Lung microvascular endothelial cell (primary cell): Measurements from ENCODE around the gene JPH3. TPM values are rescaled to one million over a fixed set of nuclear protein-coding genes. Genes with fewer than 3 reads are reported as not detected.
"Not testable (repeated sequence)": the region's sequence is repeated elsewhere in the genome, so short reads cannot be mapped to it uniquely, and the experiment has no call there.

Source experiments
- DNase-seq, 2 donors: peaks; one replicate each; pipeline versions ENCODE4 v3.0.0 to v3.0.0-alpha.2; 2010; ENCODE audit warnings: low read depth in 2 of 2
- total RNA-seq: library from RNA; depleted of rRNA; stranded (reverse); fragments of >200 nt; gene quantifications from 2 replicates; pipeline ENCODE4 v1.2.1, GENCODE V29; 2014

Gene JPH3
- total RNA-seq, 1 donor from 2014 or later: 0.20 TPM

DNA sequence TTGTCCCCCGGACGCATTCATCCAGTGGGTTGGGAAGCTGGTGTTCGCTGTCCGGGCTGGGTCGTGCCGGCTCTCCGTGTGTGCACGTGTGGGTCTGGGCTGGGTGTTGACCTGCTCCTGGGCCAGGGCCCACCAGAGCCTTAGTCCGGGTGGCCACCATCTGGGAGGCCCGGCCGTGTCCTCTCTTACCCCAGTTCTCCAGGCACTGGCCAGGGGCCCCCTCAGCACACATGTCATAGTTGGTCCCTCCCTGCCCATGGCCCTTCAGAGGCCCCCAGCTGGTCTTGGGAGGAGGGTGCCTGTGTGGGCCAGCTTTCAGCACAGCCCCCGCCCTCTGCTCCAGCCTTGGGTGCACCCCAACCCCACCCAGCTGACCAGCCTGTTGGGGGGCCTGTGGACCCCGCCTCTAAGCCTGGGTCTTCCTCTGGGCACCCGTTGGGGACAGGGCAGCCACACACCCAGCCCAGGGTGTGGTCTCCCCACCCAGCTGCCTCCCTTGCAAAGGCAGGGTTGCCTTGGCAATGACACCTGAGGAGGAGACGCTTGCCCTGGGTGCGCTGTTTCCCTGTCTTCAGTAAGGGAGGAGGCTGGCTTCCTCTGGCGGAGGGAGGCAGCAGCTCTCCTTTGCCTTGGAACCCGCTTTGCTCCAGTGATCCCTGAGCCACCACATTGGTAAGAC lies 77.4 kb downstream of the JPH3 start:
- no peak for DNase-seq

DNA sequence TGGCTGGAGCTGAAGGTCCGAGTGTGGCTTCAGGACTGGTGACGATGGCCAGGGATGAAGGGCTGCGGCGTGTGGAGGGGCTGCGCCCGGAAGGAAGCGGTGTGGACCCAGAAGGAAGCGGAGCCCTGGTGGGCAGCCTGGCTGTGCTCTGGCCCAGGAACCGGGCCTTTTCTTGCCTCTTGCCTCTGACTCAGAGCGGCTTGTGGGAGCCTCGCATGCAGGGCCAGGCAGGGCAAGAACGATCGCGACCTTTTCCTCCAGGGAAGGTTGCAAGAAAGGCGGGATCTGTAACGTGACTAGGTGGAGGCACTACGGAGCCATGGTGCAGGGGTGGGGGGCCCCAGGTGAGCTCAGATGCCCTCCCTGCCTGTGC lies 78.0 kb downstream of the JPH3 start:
- no peak for DNase-seq

DNA sequence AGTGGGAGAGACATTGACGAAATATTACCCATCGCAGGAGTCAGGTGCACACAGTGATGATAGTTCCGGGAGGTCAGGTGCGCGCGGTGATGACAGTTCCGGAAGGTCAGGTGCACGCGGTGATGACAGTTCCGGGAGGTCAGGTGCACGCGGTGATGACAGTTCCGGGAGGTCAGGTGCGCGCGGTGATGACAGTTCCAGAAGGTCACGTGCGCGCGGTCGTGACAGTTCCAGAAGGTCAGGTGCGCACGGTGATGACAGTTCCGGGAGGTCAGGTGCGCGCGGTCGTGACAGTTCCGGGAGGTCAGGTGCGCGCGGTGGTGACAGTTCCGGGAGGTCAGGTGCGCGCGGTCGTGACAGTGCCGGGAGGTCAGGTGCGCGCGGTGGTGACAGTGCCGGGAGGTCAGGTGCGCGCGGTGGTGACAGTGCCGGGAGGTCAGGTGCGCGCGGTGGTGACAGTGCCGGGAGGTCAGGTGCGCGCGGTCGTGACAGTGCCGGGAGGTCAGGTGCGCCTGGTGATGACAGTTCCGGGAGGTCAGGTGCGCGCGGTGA lies 78.8 kb downstream of the JPH3 start:
- not testable (repeated sequence) for DNase-seq

DNA sequence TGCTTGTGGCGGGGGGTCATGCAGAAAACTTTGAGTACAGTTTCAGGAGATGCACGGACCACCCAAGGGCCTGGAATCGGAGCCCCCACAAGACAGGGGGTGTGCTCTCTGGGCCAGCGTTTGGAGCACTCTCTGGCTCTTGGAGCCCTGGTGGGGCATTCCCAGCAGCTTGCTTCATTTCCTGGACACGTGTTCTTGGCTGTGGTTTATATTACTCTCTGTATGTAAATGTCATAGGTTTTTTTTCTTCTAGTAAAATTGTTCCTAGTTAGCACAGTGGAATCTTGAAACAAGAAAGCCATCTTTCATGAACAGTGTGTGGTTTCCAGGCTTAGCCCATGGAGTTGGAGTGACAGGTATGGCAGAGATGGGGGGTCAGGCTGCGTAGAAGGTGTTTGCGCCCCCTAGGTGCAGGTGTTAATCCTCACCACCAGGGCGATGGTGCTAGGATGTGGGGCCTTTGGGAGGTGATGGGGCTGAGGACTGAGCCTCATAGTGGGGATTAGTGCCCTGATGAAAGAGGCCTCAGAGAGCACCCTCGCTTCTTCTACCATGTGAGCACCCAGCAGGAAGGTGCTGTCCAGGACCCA lies 79.8 kb downstream of the JPH3 start:
- DNase-seq: peak; percentile 69 to 74

DNA sequence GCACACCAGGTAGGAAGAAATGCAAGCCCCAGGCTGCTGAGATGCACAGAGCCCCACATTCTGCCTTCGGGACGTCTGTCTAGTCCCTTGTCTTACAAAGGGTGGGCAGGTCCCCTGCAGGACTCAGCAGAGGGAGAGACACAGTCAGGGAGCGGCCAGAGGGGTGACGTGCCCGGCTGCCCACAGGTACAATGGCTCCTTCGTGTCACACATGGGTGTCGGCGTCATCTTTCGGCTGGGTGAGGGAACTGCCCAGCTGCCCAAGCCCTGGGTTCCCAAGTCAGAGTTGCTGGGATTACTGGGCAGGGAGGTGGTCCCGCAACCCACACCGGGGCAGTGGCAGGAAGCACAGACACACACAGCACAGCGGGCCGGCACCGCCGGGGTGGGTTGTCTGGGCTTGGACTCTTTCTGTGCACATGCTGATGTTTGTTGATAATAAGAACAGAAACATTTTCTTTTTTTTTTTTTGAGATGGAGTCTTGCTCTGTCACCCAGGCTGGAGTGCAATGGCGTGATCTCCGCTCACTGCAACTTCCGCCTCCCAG lies 80.6 kb downstream of the JPH3 start:
- DNase-seq: no peak

DNA sequence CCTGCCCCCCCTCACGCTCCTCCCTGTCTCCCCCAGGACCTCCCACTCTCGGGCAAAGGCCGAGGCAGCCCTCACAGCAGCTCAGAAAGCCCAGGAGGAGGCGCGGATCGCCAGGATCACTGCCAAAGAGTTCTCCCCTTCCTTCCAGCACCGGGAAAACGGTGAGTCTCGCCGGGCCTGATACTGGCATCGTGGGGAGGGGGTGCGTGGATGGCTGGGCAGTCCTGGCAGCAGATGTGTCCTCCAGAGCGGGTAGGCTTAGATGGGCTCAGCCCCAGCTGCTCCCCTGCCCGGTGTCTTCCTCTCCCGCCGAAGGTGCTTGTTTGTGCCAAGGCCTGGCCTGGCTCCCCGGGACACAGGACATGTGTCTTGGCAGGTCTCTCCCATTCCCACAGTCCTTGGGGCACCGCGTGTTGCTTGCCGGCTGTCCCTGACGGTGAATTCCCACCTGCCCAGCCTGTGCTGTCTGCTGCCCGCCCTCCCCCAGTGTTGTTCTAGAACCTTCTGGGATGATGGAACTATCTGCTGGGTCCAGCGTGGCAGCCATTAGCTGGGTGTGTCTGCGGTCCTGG lies 81.9 kb downstream of the JPH3 start:
- no peak for DNase-seq

DNA sequence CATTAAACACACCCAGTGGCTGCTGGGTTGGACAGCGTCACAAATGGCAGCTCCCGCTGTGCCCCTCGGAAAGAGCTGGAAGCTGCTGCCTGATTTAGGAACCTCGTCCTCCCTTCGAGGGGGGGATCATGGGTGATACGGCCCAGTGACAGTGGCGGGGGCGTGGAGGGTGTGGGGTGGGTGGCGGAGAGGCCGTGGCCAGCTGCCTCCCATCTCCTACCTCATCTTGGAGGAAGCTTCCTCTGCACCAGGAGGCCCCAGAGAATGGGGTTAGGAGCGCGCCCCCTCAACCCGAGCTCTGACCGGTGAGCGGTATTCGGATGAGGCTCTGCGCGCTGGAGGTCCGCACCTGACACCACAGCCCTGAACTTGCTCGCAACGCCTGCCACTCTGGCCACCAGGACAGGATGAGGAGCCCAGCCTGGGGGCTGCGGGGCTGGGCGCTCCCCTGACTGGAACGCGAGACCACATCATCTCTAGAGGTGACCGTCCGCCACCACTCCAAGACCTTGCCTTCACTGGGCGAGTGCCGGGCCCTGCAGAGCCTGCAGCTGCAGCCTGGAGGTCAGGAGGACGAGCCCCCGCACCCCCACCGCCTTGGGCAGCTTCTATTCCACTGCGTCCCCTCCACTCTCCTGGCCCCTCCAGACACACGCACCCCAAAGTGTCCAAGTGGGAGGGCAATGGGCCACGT lies 82.5 kb downstream of the JPH3 start:
- no peak for DNase-seq

DNA sequence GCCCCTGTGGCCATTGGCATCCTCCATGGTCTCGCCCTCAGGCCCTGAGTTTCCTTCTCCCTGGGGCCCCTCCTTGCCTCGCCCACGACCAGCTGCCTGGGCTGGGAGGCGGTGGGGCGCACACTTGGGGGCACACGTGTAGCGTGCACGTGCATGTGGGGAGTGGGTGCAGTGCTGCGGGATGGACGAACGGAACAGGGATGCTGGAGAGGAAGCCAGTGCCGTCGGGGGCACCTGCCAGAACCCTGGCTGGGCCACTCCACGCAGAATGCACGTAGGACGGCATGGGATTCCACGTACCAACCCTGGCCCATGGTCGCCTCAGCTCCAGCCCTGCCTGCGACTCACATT lies 83.1 kb downstream of the JPH3 start:
- DNase-seq: no peak

DNA sequence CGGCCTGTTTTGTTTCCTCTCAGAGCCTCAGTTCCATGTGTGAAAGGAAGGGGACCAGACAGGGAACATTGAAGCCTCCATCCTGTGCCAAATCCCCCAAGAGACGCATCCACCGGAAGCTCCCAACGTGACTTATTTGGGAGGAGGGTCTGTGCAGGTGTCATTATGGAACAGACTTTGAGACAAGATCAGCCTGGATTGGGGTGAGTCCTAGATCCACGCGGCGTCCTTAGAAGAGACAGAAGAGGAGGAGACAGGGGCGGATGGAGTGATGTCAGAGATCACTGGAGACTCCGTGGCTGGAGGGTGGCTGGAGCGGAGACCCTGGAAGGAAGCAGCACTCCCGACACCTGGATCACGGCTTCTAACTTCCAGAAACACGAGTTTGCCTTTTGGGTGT lies 83.5 kb downstream of the JPH3 start:
- DNase-seq: no peak

DNA sequence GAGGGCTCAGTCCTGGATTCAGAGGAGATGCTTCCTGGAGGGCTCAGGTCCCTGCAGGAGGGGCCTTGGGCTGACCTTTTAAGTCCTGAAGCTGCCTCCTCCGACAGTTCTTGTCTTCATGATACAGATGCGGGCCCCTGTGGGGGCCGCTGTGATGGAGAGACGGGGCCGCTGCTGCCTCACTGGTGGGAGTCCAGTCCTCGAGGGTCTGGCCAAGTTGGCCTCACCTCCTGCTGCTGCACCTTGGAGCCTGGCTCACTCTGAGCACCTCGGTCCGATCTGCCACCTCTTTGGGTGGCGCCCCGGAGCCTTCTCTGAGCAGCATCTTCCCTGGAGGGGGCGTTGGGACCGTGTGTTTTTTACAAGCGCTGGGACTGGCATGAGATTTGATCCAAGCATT lies 84.4 kb downstream of the JPH3 start:
- DNase-seq: no peak

DNA sequence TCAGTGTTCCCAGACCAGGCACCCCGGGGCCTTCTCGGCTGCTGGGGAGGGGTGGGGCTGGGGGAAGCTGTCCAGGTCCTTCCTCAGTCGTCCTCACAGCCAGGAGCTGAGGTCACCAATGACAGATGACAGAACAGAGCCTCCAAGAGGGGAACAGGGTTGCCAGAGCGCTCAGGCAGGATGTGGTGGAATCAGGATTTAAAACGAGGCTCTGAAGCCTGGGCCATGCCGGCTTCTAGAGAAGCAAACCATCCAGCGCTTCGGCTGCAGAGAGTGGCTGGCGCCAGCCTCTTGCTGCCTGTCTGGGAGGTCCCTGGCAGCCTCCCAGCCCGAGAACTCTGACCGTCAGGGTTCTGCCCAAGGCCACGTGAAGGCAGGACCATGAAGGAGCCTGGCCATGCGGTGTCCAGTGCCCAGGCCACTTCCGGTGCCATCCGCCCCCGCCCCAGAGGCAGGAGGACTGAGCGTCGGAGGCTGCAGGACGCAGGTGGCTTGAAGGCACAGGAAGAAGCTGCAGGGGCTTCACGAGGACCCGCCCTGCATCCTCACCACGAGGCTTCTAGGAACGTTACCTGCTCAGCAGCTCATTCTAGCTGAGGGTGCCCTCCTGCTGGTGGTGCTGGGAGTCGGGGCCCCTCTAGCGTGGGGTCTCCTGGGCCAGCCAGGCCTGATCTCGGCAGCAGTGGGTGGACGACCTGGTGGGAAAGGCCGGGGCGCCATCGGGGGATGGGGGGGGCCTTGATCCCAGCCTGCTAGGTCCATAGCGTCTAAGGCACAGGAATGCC lies 85.0 kb downstream of the JPH3 start:
- DNase-seq: no peak

DNA sequence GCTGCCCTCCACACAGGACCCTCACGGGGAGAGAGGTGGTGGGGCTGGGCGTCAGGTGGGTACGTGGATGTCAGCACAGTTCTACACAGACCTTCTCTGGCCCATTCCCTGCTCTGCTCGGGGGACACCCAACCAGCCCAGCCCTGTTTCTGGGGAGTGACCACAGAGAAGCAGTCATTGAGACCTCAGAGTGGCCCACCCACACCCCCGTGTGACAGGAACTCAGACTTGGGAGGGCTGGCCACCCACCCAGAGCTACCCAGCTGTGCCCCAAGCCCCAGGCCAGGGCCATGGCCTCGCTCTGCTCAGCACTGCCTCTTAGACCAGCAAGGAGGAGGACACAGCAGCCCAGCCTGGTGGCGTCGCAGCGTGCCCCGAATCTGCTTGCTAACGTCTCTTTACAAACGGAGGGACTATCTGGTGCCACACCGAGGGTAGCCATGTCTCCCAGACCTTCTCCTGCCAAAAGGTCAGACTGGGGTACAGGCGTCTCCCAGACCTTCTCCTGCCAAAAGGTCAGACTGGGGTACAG lies 85.8 kb downstream of the JPH3 start:
- no peak for DNase-seq

DNA sequence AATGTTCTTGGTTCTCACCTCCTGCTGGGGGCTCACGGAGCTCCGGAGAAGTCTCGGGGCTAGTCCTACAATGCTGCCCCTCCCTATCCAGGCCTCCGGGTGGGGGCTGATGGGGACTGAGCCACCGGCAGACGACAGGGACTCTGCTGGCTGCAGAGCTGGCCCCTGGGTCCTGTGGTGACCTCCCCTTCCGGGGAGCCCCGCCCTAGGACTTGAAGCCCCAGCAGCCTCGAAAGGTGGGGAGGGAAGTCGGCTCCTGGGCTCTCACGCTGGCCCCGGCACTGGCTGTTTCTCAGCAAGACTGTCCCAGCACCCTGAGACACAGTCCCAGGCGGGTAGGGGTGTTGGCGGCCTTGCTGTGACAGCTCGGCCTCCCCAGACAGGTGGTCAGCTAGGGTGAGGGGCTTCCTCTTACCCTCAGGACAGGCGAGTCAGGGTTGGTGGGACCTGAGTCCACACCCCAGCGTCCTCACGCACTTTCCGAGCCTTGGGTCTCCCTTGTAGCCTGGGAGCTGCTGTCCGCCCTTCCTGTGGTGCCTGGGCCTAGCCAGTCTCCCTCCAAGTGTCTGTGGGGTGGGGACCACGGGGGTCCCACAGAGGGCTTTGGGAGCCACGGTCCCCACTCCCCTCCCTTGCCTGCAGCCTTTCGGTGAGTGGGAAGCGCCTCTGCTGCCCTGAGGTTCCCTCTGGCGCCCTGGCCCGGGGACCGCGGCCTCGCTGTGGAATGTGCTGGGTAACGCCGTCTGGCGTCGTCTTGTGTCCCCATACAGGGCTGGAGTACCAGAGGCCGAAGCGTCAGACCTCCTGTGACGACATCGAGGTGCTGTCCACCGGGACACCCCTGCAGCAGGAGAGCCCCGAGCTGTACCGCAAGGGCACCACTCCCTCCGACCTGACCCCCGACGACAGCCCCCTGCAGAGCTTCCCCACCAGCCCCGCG lies 86.8 kb downstream of the JPH3 start:
- no peak for DNase-seq

DNA sequence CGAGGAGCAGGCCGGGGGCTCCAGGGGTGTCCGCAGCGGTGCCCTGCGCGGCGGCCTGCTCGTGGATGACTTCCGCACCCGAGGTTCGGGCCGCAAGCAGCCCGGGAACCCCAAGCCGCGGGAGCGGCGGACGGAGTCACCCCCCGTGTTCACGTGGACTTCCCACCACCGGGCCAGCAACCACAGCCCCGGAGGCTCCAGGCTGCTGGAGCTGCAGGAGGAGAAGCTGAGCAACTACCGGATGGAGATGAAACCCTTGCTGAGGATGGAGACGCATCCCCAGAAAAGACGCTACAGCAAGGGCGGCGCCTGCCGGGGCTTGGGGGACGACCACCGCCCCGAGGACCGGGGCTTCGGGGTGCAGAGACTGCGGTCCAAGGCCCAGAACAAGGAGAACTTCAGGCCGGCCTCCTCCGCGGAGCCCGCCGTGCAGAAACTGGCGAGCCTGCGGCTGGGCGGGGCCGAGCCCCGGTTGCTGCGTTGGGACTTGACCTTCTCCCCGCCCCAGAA lies 87.7 kb downstream of the JPH3 start:
- no peak for DNase-seq

DNA sequence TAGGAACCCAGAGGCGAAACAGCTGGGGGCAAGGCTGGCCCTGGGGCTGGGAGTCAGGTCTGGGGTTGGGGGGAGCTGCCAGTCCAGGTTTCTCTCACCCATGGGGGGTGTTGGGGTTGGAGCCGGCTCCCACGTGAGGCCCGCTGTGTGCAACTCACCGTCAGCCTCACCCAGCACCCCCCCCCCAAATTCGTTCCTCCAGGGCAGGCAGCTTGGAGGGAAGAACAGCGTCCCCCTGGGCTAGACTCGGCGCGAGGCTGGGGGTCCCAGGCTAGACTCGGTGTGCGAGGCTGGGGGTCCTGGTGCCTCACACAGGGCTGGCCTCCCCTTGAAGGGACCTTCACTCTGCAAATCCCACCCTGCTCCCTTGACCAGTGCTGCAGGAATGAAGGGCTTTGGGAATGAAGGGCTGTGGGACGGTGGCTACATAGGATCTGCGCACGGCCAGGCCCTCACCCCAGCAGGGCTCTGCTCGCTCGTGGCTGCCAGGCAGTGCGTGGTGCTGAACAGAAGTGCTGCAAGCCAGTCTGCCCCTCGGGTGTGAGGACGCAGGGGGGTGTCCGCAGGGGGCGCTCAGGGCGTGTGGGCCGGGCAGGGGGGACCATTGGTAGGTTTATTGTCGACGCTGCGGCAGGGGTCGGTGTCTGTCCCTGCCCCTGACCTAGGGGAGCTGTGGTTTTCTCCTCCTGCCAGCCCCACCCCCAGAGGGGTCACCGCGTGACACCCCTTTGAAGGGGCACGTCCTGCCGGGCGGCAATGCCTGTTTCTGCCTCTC lies 88.8 kb downstream of the JPH3 start:
- no peak for DNase-seq

DNA sequence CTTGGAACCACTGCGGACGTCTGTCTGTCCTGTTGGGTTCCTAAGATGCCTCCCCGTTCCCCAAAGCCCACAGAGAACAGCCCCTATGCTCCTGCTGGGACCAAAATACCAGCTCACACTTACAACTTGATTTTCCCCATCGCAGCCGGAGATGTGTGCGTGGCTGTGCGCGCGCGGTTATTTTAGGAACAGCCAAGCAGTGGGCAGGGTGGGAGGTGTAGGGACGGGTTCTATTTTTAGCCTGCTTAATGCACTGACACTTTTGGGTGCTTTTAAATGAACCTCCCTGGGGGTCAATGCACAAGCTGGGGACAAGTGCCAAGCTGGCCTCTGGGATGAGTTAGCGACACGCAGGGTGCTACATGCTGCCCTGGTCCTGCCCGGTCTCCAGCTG lies 89.4 kb downstream of the JPH3 start:
- no peak for DNase-seq

DNA sequence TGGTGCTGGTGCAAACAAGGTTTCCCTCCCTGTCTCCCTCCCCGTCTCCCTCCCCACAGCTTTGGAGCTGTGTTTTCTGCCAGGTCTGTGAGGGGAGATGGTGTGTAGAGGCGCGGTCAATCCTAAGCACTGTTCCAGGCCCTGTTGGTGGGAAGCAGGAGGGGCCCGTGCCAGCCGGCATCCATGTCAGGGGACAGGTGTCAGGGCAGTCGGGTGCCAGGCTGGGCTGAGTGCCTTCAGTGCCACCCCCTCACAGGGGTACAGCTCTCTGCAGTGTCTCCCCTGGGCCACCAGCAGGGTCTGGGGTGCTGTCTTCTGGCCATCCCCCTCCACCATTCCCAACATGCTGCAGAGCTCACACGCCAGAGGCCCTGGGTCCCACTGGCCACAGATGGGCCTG lies 89.9 kb downstream of the JPH3 start:
- DNase-seq: no peak

DNA sequence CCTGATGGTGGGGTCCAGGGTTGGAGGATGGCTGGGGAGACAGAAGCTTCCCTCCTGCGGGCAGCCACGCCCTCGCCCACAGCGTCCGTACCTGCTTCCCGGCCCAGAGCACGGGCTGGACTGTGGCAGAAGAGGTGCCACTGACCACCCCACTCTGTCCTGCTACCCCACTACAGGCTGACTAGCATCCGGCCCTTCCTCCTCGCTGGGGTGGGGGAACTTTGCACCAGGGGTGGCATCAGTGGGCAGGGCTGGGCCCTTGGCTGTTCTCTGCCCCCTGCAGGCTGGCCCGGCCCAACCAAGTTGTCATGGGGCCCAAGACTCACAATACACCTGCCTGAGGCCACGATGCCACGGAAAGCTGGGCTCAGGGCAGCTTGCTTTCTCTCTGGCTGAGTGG lies 90.4 kb downstream of the JPH3 start:
- DNase-seq: no peak

DNA sequence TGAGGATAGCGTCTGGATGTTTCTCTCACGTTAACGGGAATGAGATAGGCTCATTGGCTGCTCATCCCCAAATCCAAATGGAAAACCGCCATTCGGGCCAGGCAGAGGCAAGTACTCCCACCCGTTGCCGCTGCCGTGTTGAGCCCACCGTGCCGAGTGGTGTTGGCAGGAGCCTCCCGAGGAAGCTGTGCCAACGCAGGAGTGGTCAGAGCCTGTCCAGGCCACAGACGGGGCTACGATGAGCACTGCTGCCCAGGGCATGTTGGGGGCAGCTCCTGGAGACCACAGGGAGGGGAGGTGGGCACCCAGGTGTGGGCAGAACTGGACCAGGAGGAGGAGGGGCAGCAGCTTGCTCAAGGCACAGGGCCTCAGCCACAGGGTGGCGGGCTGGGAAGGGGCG lies 91.5 kb downstream of the JPH3 start:
- no peak for DNase-seq
